HG03521 (cell line): ENCODE measurements around the gene PIK3R5.

ENCODE experiments used
- ATAC-seq: cut with Tn5 transposase; IDR thresholded peaks from one replicate; pipeline ENCODE4 v1.9.1; 2021; ENCODE audit warnings: mild to moderate bottlenecking, moderate library complexity; ENCODE audit not compliant: unreplicated experiment

Gene PIK3R5

GRCh38 chr17:8925141-8925540, 40.4 kb downstream of the PIK3R5 start:
- ATAC-seq = no peak

GRCh38 chr17:8924595-8924994, 40.9 kb downstream of the PIK3R5 start:
- ATAC-seq = peak; percentile 72

- ATAC-seq = no peak
These were observed 41.7 kb downstream of the PIK3R5 start for GRCh38 chr17:8923762-8924161.

- ATAC-seq = no peak
These were observed 42.6 kb downstream of the PIK3R5 start for GRCh38 chr17:8922928-8923327.

GRCh38 chr17:8922451-8922850, 43.1 kb downstream of the PIK3R5 start:
- ATAC-seq = no peak

GRCh38 chr17:8921147-8921546, 44.4 kb downstream of the PIK3R5 start:
- no peak for ATAC-seq

- no peak for ATAC-seq
These were observed 46.6 kb downstream of the PIK3R5 start for GRCh38 chr17:8918807-8919465.

GRCh38 chr17:8916466-8916865, 49.0 kb downstream of the PIK3R5 start:
- ATAC-seq = no peak

- no peak for ATAC-seq
These were observed 51.0 kb downstream of the PIK3R5 start for GRCh38 chr17:8914554-8914953.

GRCh38 chr17:8913879-8914278, 51.6 kb downstream of the PIK3R5 start:
- no peak for ATAC-seq

GRCh38 chr17:8913091-8913490, 52.4 kb downstream of the PIK3R5 start:
- ATAC-seq = no peak

GRCh38 chr17:8912084-8912981, 53.2 kb downstream of the PIK3R5 start:
- no peak for ATAC-seq

GRCh38 chr17:8910969-8911604, 54.4 kb downstream of the PIK3R5 start:
- ATAC-seq = no peak

- ATAC-seq = no peak
These were observed 55.8 kb downstream of the PIK3R5 start for GRCh38 chr17:8909586-8910270.

- no peak for ATAC-seq
These were observed 60.2 kb downstream of the PIK3R5 start for GRCh38 chr17:8905331-8905730.

GRCh38 chr17:8904686-8905085, 60.8 kb downstream of the PIK3R5 start:
- no peak for ATAC-seq

- ATAC-seq = no peak
These were observed 61.3 kb downstream of the PIK3R5 start for GRCh38 chr17:8904201-8904600.

- ATAC-seq = no peak
These were observed 64.6 kb downstream of the PIK3R5 start for GRCh38 chr17:8900626-8901585.

- ATAC-seq = no peak
These were observed 65.3 kb downstream of the PIK3R5 start for GRCh38 chr17:8900207-8900606.

GRCh38 chr17:8898636-8899035, 66.9 kb downstream of the PIK3R5 start:
- no peak for ATAC-seq
